ENCODE measurements around the gene TMEM11.
A peak's percentile ranks its signal among the peaks of the same experiment; 100 is the strongest.

Gene TMEM11

GRCh38 chr17:21212826-21213637, 929 bp downstream of the TMEM11 start:
- DNase-seq (ENCODE audit: low read depth): no peak
- TF ChIP-seq CTCF (IDR thresholded peaks at IDR 0.05; ENCODE audit: control insufficient read depth, insufficient read depth, low read depth, low read length, missing control alignments): no peak
- H3K4me3 ChIP-seq (ENCODE audit: control insufficient read depth, low read depth, low read length): peak overlapping the region; percentile 98

- DNase-seq (ENCODE audit: low read depth): no peak
- no peak overlapping the region for H3K4me3 ChIP-seq (ENCODE audit: control insufficient read depth, low read depth, low read length)
- no peak for TF ChIP-seq CTCF (IDR thresholded peaks at IDR 0.05; ENCODE audit: control insufficient read depth, insufficient read depth, low read depth, low read length, missing control alignments)
Observed at GRCh38 chr17:21211825-21212479, 2.0 kb downstream of the TMEM11 start.

- H3K4me3 ChIP-seq (ENCODE audit: control insufficient read depth, low read depth, low read length): no peak overlapping the region
- no peak for TF ChIP-seq CTCF (IDR thresholded peaks at IDR 0.05; ENCODE audit: control insufficient read depth, insufficient read depth, low read depth, low read length, missing control alignments)
- DNase-seq (ENCODE audit: low read depth): no peak
Observed at GRCh38 chr17:21210411-21211076, 3.4 kb downstream of the TMEM11 start.

GRCh38 chr17:21209511-21210175, 4.3 kb downstream of the TMEM11 start:
- no peak for DNase-seq (ENCODE audit: low read depth)
- H3K4me3 ChIP-seq (ENCODE audit: control insufficient read depth, low read depth, low read length): no peak overlapping the region
- TF ChIP-seq CTCF (IDR thresholded peaks at IDR 0.05; ENCODE audit: control insufficient read depth, insufficient read depth, low read depth, low read length, missing control alignments): no peak

GRCh38 chr17:21208352-21208751, 5.6 kb downstream of the TMEM11 start:
- no peak for DNase-seq (ENCODE audit: low read depth)
- TF ChIP-seq CTCF (IDR thresholded peaks at IDR 0.05; ENCODE audit: control insufficient read depth, insufficient read depth, low read depth, low read length, missing control alignments): no peak
- H3K4me3 ChIP-seq (ENCODE audit: control insufficient read depth, low read depth, low read length): no peak overlapping the region

GRCh38 chr17:21204935-21205334, 9.0 kb downstream of the TMEM11 start:
- no peak for DNase-seq (ENCODE audit: low read depth)
- H3K4me3 ChIP-seq (ENCODE audit: control insufficient read depth, low read depth, low read length): no peak overlapping the region
- no peak for TF ChIP-seq CTCF (IDR thresholded peaks at IDR 0.05; ENCODE audit: control insufficient read depth, insufficient read depth, low read depth, low read length, missing control alignments)
